Placental epithelial cell (primary cell): ENCODE data around the gene HCST. TPM values are rescaled to one million over a fixed set of nuclear protein-coding genes. Genes with fewer than 3 reads are reported as not detected.

Source experiments
- small RNA-seq: library from RNA; depleted of rRNA; stranded (forward); fragments of <200 nt; gene quantifications from one replicate; pipeline ENCODE3, GENCODE V24; 2012
- total RNA-seq: library from RNA; depleted of rRNA; stranded (reverse); fragments of >200 nt; gene quantifications from 2 replicates; pipeline ENCODE4 v1.2.3, GENCODE V29; 2012

The HCST gene, protein sequence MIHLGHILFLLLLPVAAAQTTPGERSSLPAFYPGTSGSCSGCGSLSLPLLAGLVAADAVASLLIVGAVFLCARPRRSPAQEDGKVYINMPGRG
- total RNA-seq: 3.1 and 3.5 TPM in 2 replicates

DNA sequence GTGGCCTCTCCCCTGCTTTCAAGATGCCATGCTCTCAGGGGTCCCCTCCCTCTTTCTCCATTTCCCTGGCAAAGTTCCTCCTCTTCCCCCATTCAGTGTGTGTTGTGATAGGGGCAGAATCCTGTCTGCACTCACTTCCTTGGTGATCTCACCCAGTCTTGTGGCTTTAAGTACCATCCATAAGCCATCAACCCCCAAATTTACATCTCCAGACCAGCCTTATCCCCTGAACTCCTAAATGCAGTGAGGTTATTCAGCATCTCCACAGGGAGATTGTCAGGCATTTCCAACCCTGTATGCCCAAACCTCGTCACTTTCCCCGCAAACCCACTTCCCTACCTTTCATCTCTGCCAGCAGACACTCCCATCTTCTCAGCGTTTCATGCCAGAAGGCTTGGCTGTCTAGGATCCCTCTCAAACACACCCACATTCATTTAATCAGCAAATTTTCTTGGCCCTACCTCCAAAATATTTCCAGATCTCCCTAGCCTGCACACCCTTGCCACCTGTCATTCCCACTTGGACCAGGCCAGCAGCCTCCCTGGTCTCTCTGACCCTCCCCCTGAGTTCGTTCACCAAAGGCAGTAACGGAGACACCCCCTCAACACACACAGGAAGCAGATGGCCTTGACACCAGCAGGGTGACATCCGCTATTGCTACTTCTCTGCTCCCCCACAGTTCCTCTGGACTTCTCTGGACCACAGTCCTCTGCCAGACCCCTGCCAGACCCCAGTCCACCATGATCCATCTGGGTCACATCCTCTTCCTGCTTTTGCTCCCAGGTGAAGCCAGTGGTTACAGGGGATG is at the start of gene HCST:
Gene HCST (plus strand): TSS at position 676 of the 808 bp plus-strand sequence. CDS start 65 bp downstream, at position 741.

DNA sequence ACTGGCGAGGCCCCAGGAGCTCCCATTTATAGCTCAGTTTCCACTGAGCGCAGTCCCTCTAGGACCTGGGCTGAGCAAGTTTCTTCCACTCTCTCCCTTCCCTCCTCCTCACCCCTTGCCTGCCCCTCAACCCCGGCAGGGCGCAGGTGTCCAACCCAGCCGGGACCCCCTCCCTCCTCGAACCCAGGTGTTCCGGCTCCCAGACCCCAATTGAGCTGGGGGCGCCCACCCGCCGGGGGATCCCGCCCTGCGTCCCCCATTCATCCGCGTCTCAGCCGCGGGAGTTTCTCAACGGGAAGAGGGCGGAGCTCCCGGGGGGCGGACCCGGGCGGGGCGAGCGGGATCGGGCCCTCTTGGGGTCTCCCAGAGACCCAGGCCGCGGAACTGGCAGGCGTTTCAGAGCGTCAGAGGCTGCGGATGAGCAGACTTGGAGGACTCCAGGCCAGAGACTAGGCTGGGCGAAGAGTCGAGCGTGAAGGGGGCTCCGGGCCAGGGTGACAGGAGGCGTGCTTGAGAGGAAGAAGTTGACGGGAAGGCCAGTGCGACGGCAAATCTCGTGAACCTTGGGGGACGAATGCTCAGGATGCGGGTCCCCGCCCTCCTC is 45.7 kb upstream of the HCST start, which contains the start of gene KIRREL2:
Gene KIRREL2 (plus strand): TSS at position 366 of the 604 bp plus-strand sequence. CDS start 209 bp downstream, at position 575.

DNA sequence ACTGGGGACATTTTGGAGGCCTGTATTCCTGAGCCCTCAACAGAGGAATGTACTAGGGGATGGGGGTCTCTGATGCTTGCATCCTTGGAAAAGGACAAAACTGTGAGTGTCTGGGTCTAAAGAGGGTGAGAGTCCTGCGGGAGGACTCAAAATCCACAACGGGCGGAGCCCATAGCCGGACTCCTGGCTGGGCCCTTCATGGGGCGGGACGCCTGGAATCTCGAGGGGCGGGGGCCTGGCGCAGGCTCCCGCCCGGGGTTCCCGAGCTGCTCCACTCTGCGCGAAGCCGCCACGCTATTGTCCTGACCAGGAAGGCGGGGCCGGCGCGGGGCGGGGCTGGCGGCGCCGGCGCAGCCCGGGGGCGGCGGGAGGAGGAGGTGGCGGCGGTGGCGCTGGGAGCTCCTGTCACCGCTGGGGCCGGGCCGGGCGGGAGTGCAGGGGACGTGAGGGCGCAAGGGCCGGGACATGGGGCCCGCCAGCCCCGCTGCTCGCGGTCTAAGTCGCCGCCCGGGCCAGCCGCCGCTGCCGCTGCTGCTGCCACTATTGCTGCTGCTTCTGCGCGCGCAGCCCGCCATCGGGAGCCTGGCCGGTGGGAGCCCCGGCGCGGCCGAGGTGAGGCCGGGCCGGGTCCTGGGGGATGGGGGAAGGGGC is 34.0 kb upstream of the HCST start, which contains the start of gene APLP1:
Gene APLP1 (plus strand): TSS at position 403 of the 651 bp plus-strand sequence. CDS start 63 bp downstream, at position 466.

DNA sequence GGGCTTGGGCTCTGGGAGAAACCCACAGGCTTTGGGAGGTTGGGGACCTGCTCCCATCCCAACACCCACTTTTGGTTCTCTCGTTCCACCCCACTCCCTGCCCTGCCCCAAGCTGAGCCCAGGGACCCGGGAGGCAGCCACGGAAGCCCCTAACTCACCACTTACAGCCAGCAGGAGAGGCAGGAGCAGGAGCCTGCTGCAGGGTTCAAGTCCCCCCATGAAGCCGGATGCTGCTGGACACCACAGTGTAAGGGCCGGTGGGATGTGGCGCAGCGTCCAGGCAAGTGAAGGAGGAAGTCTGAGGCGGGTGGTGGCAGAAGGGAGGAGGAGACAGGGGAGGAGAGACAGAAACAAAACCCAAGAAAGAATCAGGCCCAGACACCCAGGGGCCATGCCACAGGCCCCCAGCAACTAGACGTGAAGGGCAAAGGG is 5.7 kb downstream of the HCST start, which contains the start of gene TYROBP:
Gene TYROBP (minus strand): TSS at position 286 of the 432 bp plus-strand sequence. CDS start 67 bp downstream, at position 219.

DNA sequence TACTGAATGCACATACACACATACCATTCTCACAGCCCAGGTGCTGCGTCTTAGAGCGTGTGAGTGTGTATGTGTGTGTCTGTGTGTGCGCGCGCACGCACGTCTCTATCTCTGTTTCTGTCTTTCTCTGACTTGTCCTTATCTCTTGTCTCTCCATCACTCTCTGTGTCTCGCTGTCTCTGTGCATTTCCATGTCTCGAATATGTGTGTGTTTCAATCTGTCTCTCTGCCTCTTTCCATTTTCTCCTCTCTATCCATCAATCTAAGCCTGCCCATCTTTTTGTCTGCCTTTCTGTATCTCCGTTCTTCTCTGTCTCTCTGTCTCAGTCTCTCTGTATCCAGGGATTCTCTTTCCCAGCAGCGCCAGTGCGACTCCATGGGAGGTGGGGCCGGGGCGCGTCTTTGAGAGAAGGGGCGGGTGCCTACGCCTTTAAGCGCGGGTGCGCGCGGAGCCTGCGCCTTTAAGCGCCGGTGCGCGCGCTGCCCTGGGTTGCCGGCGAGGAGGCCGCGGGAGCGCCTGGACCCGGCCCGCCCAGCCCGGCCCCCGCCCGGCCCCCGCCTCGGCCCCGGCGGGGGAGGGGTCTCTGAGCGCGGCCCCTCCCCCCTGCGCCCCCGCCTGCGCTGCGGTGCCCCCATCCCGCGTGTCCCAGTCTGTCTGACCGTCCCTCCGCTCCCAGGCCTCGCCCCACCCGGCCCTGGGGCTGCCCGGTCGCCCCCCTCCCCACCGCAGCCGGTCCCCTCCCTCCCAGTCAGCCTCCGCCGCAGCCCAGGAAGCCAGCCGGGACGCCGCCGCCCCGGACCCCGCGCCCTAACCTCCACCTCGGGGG is 33.8 kb downstream of the HCST start, which contains the start of gene LRFN3:
Gene LRFN3 (plus strand): TSS at position 464 of the 827 bp plus-strand sequence. CDS start 3,052 bp downstream, outside the sequence.

Small RNA genes within 50 kb of the gene (small RNA-seq; reads per million reads assigned to genes)
- not detected for gene RN7SL402P

Other genes with a start within 250 kb of the HCST start
- 0.39 TPM in 1 of 2 replicates, not detected in the other for gene UPK1A, start 236.0 kb upstream of the HCST start, total RNA-seq
- gene ZBTB32, start 198.0 kb upstream of the HCST start, total RNA-seq: not detected in 2 replicates
- gene KMT2B, start 184.5 kb upstream of the HCST start, total RNA-seq: 9.7 and 14.5 TPM in 2 replicates
- 2.0 and 3.5 TPM in 2 replicates for gene IGFLR1, start 160.1 kb upstream of the HCST start, total RNA-seq
- 12.7 and 18.8 TPM in 2 replicates for gene U2AF1L4, start 157.1 kb upstream of the HCST start, total RNA-seq
- 13.7 TPM in 2 replicates for gene PSENEN, start 156.9 kb upstream of the HCST start, total RNA-seq
- 41.9 and 45.1 TPM in 2 replicates for gene LIN37, start 154.0 kb upstream of the HCST start, total RNA-seq
- gene HSPB6, start 145.5 kb upstream of the HCST start, total RNA-seq: 4.3 and 22.8 TPM in 2 replicates
- 20.0 and 28.6 TPM in 2 replicates for gene PROSER3, start 144.4 kb upstream of the HCST start, total RNA-seq
- 8.7 and 14.5 TPM in 2 replicates for gene ARHGAP33, start 127.0 kb upstream of the HCST start, total RNA-seq
- gene PRODH2, start 89.7 kb upstream of the HCST start, total RNA-seq: not detected in 2 replicates
- not detected in 2 replicates for gene NPHS1, start 50.0 kb upstream of the HCST start, total RNA-seq
- 0.39 TPM in 1 of 2 replicates, not detected in the other for gene KIRREL2, start 45.6 kb upstream of the HCST start, total RNA-seq
- 5.5 and 9.1 TPM in 2 replicates for gene APLP1, start 34.0 kb upstream of the HCST start, total RNA-seq
- gene NFKBID, start 2.0 kb upstream of the HCST start, total RNA-seq: 5.6 and 16.5 TPM in 2 replicates
- not detected in 2 replicates for gene TYROBP, start 5.8 kb downstream of the HCST start, total RNA-seq
- 8.6 and 11.6 TPM in 2 replicates for gene LRFN3, start 33.8 kb downstream of the HCST start, total RNA-seq
- gene SDHAF1, start 92.7 kb downstream of the HCST start, total RNA-seq: 17.4 and 22.4 TPM in 2 replicates
- 8.5 and 10.2 TPM in 2 replicates for gene SYNE4, start 106.3 kb downstream of the HCST start, total RNA-seq
- 11.0 and 18.3 TPM in 2 replicates for gene ALKBH6, start 111.7 kb downstream of the HCST start, total RNA-seq
- 6.3 and 13.0 TPM in 2 replicates for gene CLIP3, start 130.3 kb downstream of the HCST start, total RNA-seq
- 5.5 and 8.1 TPM in 2 replicates for gene THAP8, start 151.8 kb downstream of the HCST start, total RNA-seq
- 14.1 and 17.5 TPM in 2 replicates for gene WDR62, start 152.4 kb downstream of the HCST start, total RNA-seq
- not detected in 2 replicates for gene OVOL3, start 208.6 kb downstream of the HCST start, total RNA-seq
- 55.5 and 82.8 TPM in 2 replicates for gene POLR2I, start 212.3 kb downstream of the HCST start, total RNA-seq
- gene TBCB, start 212.9 kb downstream of the HCST start, total RNA-seq: 173 and 337 TPM in 2 replicates
- 413 and 636 TPM in 2 replicates for gene CAPNS1, start 237.5 kb downstream of the HCST start, total RNA-seq
- gene COX7A1, start 249.9 kb downstream of the HCST start, total RNA-seq: 4.9 and 53.8 TPM in 2 replicates